ENCODE data around the gene FAM118A.

GRCh38 chr22:45366713-45367112 is 57.0 kb downstream of the FAM118A start:
- TF ChIP-seq CTCF (IDR thresholded peaks at IDR 0.05) (no peak), POLR2A (IDR thresholded peaks at IDR 0.05) (no peak)
